HG02981 (cell line): ENCODE data around the gene MGAT5.

ENCODE experiments used
- ATAC-seq: cut with Tn5 transposase; IDR thresholded peaks from one replicate; pipeline ENCODE4 v1.9.1; 2021; ENCODE audit warnings: mild to moderate bottlenecking, moderate library complexity; ENCODE audit not compliant: unreplicated experiment

The MGAT5 gene

DNA sequence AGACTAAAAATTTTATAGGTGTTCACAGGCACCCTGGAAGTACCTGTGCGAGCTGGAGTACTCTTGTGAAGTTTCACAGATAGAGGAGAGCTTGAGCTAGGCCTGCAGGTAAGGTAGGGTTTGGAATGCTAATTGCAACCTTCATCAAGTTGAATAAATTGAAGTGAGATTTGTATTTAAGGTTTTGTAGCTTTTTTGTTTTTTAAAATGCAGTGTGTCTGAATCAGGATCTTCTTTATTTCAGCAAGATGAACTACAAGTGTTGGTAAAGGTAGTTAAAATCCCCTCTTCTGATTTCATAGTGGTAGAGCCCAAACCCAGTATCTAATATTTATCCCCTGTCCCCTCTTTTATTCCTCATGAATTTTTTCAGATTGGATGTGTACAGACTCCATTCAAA, 45.5 kb downstream of the MGAT5 start:
- ATAC-seq, result no peak

DNA sequence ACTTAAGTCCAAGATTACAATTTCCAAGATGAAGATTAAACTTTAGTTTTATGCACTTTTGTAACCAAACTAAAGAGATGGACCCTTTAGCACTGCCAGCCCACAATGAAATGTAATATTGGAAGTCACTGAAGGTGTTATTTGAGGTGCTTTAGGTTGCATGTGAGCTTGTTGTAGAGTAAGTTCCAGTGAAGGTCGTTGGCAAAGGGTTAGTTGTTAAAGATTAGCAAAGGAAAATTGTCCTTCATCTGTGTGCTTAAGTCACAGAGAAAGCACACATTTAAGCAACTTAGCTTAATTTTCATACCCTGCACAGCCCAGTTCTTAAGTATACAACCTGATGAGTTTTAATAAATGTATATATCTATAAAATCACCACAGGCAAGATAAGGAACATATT, 46.7 kb downstream of the MGAT5 start:
- no peak for ATAC-seq

DNA sequence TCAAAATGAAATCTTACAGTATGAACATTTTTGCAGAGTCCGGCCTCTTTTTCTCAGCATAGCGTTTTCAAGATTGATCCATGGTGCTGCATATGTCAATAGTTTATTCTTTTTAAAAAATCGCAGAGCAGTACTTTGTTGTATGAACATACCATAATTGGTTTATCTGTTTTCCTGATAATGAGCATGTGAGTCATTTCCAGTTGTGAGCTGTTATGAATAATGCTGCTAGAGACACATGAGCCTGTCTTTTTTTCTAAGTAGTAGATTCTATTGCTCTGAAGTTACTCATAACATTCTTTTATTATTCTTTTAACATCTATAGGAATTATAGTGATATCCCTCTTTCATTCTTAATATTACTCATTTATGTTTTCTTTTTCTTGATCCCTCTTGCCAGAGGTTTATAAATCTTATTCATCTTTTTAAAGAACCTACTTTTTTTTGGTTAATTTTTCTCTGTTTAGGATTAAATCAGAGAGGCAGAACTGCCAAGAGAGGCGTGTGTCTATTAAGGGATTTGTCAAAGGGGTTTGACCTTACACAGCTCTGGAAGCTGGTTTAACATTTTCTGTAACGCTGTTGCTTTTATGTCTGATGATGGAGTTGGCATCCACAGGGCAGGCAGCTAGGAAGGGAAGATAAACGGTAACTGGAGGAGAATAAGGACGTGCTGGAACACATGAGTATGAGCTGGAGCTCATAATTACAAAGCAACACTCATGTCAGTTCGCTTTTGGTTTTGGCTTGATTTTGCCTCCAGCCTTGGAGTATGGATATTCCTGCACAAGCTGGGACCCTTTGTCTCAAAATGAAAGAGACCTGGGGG, 47.4 kb downstream of the MGAT5 start:
- no peak for ATAC-seq

DNA sequence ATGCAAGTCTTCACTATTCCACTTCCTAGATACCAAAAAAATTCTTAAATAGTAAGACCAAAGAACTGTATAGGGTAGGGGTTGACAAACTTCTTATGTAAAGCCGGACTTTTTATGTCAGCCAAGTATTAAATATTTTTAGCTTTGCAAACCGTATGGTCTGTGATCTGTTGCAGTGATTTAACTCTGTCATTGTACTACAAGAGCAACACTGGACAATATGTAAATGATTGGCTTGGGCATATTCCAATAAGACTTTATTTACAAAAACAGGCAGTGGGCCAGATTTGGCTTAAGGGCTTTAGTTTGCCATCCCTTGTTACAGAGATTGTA, 48.0 kb downstream of the MGAT5 start:
- ATAC-seq, result no peak

DNA sequence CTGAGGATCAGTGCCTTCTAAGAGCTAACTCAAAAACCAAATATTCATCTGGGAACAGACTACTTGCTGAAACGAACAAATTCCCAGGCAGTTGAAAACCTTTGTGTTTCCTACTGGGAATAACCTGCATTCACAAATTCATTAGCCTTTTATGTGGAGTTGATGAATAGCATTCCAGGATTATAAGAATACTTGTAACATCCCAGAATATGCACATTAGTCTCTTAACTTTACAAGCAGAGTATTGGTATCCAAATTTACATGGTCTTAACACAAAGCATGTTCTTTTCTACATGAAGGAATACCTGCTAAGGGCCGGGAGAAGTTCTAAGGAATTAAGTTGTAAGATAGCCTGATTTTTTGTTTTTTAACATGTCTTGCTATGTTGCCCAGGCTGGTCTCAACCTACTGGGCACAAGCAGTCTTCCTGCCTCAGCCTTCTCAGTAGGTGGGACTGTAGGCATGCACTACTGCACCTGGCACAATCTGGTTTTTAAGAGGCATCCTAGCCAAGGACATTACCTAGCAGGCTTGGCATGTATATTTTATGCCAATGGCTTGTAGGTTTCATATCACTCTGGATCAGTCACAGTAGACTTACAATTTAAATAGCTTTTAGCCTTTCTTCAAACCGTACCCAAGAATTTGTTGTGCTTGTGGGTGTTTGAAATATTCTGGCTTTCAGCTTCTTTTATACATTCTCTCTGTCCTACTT, 50.7 kb downstream of the MGAT5 start:
- no peak for ATAC-seq

DNA sequence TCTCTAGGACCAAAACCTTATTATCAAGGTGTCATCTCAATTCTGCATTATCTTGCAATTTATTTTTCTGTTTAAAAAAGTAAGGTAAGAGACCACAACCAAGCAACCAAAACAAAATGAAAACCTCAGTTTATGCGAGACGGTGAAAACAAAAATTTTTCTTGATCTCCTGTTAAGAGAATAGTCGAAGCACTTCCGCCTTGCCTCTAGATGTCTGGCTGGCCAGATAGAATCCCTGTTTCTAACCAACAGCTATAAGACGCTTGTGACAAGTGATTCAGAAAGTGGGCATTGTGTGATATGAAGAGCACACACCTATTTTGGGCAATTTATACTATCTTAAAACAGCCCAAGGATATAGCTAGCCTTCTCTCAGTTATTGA, 51.2 kb downstream of the MGAT5 start:
- ATAC-seq, result no peak

DNA sequence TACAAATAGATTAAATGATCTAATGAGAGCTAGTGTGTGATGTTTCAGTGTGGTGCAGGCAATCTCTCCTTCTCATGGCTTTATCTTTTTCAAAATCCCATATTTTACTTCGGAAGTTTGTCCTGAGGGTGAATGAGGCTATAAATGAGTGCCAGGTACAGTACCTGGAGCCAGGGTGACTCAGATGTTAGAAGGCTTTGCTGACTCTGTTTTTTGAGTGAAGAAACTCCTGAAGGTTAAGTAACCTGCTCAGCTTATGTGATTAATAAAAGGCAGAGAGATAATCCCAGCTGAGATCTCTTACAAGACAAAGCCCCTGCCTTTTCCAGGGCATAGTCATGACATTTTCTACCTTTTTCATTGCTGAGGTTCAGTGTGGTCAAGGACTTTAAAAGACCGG, 52.6 kb downstream of the MGAT5 start:
- ATAC-seq, result no peak

DNA sequence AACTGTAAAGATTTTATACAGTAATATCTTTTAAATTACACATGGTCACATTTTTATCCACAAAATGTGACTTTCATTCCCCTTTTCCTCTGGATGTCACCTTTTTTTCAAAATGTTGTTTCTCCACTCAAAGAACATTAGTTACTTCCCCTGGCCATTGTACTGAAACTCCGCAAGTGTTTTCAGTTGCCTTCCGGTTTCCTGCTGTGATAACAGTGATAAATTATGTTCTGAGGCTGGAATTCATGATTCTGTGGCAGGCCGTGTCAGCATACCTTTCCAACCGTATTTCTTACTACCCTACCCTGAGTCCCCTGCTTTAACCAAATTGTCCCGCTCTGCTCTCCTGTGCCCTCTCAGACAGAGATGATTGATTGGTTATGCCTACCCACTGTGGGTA, 53.5 kb downstream of the MGAT5 start:
- ATAC-seq, result no peak

DNA sequence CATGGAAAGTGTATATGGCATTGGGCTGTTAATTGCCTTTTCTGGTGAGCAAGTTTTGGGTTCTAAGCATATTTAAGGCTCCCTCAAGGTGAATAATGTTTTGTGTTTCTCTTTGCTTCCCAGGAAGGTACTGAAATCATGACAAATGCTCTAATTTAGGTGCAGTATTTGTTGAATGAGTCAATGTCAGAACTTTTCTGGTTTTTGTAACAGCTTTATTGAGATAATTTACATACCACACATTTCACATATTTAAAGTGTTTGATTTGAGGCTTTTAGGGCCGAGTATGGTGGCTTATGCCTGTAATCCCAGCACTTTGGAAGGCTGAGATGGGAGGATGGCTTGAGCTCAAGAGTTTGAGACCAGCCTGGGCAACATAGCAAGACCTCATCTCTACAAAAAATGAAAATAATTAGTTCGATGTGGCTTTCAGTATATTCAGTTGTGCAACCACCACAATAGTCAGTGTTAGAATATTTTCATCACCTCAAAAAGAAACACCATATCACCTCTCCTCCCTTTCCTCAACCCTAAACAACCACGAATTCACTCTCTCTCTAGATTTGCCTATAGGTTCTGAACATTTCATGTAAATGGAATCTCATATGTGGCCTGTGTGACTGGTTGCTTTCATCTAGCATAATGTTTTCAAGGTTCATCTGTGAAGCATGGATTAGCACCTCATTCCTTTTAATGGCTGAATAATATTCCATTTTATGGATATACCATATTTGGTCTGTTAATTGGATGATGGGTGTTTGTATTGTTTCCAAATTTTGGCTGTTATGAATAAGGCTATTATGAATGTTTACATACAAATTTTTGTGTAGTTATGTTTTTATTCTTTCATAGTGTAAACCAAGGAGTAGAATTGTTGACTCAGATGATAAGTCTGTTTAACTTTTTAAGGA, 54.9 kb downstream of the MGAT5 start:
- no peak for ATAC-seq

DNA sequence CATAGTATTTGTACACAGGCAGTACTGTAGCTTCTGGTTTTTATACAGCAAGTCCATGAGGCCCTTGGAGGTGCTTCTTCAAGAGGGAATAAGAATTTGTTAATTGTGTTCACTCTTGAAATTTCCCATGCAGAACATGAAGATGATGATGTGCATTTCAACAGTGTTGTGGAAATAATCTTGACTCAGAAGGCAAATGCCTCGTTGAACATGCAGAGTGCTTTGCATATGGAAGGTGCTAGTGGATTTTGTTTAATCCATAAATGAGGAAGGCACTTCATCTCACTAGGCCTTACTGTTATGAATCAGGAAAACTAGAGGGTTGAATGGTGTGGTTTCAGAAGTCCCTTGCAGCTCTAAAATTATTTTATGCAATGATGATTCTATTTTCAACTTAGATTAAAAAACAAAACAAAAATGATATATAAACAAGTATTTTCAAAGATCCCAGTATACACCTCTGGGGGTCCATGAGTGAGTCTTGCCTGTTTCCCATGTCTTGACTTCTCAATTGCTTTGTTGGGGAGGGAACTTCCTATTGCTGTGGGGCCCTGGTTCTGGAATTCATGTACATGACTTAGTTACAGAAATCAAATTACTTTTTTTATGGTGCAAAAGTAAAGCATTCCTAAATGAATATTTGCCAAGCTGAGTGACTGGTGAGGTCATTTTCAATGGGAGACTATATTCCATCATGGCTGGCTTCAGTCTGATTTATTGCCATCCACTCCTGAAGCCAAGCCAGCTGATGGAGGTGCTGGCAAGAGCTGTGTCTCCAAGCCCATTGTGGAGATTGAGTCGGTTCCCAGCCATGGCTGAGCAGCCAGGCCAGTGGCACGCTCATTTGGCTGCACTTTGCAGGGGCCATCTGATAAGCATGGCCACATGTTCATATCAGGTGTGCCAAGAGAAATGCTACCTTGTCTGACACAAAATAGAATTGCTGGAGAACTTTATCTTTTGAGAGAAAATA, 56.5 kb downstream of the MGAT5 start:
- no peak for ATAC-seq

DNA sequence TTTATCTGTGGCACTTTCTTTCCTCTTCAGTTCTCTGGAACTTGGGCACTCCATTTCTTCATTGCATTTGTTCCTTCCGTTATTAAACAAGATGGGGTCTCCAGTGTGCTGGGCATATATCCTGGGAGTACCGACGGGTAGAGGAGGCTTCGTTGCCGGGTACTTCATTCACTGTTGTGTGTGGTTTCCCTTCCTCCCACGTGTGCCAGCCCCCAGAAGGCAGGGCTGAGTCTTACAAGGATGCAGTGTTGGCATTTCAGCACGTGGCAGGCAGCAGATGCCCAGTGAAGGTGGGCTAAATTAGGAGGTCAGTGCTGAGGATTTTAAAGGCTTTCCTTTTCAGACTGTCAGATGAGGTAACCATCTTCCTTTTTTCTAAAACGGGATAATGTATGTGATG, 58.6 kb downstream of the MGAT5 start:
- no peak for ATAC-seq

DNA sequence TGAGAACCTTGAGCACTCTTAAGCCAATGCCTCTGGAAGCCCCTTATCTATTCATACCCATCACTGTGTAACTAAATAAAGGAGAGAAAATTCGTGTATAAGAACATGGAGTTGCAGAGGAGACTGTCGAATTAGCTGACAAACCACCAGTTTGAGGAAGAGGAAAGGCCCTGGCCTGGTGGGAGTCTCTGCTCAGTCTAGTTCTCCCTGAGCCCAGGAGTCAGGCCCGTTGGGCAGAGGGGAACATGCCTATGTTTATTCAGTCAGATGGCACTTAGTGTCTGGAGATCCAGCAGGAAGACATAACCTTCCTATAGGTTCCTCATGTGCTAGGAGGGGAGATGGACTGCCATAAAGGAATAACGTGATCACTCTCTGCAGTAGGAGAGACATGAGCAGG, 60.3 kb downstream of the MGAT5 start:
- no peak for ATAC-seq

DNA sequence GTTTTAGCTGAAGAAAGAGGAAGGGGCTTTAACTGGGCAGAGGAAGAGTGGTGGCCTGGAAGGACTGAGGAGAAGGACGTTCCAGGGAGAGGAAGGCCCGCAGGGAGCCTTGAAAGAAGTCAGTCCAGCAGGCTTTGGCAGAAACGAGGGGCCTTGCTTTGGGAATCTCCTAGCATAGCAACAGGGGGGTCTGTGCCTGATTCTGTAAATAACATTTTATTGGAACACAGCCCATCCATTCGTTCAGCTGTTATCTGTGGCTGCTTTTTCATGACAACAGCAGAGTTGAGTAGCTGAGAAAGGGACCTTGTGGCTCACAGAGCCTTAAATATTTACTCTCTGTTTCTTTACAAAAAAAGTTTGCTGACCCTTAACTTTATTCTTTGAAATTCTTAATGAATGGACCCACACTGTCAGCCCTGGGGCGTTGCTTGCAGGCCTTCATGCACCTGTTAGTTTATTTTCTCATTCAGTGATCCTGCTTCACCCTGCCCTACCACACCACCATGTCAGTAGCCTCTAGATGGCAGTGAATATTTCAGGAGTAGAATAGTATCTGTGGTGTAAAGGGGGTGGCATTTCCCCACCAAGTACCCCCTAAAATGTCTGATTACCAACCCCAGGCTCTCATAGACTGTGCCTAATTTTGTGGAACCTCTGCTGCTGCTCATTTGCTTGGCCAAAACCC, 61.0 kb downstream of the MGAT5 start:
- ATAC-seq, result no peak

DNA sequence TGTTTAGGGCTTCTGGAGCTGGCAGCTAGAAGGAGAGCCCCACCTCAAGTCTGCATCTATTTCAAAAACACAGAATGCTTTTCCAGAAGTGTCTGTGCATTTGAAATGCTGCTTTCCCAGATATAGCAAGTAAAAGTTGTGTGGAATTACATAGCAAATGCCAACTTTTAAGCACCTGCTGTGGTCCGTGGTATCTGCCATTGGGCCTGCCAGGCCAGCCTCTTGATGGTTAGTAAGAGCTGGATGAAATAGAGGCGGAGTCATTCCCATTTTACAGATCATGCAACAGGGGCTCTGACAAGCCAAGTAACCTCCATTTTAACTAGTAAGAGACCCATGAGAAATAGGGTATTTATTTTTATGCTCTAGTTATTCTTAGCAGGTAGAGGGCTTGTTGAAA, 61.6 kb downstream of the MGAT5 start:
- no peak for ATAC-seq

DNA sequence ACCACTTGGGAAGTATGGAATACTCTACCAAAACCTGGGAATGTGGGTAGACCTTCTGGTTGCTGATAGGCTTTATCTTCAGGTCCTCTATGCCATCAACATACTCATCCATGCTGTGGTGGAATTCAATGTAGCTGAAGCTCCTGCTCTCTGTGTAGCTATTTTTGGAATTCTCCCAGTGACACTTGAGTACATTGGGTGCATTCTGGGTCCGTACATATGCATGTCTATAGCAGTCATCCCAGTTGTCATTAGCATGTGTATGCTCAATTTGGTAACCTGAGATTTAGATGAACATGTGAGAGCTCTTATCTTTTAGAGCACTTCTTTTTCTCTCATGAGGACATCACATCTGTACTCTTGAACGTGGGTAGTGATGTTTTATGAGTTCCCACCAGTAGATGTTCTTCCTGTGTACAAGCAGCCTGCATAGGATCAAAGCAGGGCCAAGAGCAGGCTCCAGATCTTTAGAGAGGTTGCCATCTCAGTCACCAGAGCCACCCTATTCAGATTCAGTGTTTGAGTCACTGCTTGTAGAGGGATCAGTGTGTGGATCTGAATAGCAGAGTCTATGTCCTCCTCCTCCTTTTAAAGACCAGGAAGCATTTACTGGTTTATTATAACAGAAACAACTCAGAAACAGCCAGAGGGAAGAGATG, 65.9 kb downstream of the MGAT5 start:
- no peak for ATAC-seq

DNA sequence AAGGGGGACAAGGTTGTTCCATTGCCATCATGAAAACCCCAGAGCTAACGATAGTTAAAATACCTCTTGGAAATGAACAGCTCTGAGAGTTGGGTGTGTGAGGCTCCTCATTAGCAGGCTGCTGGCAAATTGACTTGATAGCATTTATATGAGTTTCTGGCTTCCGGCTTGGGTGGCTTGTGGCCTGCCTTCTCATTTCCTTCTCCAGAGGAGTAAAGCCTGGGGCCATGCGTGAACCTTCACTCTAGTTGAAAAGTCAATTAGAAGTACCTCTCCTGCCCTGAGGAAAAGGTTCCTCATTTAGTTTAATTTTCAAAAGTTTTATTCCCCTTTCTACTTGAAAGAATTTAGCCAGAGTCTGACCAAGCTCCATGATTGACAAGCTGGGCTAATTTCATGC, 67.1 kb downstream of the MGAT5 start:
- ATAC-seq, result no peak

DNA sequence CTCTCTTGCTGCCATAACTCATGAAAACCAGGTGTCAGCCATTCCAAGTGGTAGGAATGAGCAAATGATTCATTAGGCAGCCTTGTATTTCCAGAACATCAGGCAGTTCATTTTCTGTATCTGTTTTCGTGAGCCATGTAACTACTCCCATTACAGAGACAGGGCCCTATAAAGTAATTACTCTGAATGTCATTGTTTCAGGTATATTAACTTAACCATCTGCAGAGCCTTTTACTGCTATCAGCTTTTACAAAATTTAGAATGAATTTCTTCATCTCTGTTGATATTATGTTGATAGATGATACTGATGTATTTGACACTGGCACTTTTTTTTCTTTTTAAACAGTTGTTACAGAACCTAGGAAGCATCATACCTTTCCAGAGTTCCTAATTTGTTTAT, 69.9 kb downstream of the MGAT5 start:
- no peak for ATAC-seq

DNA sequence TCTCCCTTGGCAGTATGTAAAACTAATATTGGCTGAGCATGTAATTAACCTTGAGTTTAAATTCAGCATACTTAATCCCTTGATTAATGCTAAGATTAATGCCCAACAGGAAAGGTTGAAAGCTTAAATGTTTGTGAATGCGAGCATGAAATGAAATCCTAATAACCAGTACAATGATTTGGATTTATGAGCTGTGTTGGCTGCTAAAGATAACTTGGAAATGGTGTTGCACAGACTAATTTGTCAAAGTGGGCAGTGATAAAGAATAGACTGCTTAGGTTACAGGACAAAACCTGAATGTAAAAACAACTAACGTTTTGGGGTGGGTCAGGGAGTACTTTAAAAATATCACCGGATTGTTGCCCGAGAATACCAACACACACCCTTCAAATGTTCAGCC, 70.6 kb downstream of the MGAT5 start:
- ATAC-seq, result no peak

DNA sequence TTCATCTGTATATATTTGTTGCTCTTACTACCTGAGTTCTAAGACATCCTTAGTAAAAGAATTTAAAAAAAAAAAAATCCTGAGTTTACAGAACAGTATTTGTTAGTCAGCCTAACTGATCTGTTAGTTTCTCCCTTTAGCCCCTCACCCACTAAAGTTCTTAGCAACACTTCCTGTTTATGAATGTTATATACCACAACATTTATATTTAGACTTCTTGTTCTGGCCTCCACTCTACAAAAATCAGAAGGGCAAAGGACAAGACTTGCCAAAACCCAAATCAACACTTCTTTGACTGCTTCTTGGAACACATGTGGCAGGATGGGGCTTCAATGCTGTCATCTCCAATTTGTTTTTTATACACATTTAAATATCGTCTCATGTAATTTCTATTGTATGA, 71.1 kb downstream of the MGAT5 start:
- ATAC-seq, result peak; percentile 68
